ENCODE data around the gene ACOT12.
"Not testable (repeated sequence)": the region's sequence is repeated elsewhere in the genome, so short reads cannot be mapped to it uniquely, and the experiment has no call there.

Gene ACOT12

GRCh38 chr5:81398741-81399140 is 4.8 kb upstream of the ACOT12 start:
- no peak for DNase-seq

GRCh38 chr5:81397176-81397575 is 3.2 kb upstream of the ACOT12 start:
- no peak for DNase-seq

- DNase-seq = no peak
These were observed 1.3 kb upstream of the ACOT12 start for GRCh38 chr5:81395262-81395661.

GRCh38 chr5:81393430-81393782 is 528 bp downstream of the ACOT12 start:
- no peak for DNase-seq

- DNase-seq = no peak
These were observed 4.9 kb downstream of the ACOT12 start for GRCh38 chr5:81389025-81389424.

GRCh38 chr5:81388169-81388568 is 5.8 kb downstream of the ACOT12 start:
- DNase-seq = no peak

GRCh38 chr5:81383867-81384266 is 10.1 kb downstream of the ACOT12 start:
- no peak for DNase-seq

GRCh38 chr5:81371354-81371876 is 22.5 kb downstream of the ACOT12 start:
- DNase-seq = no peak

- no peak for DNase-seq
These were observed 23.0 kb downstream of the ACOT12 start for GRCh38 chr5:81370912-81371311.

- DNase-seq = no peak
These were observed 28.4 kb downstream of the ACOT12 start for GRCh38 chr5:81365541-81365940.

- DNase-seq = no peak
These were observed 30.7 kb downstream of the ACOT12 start for GRCh38 chr5:81363093-81363871.

- DNase-seq = no peak
These were observed 32.3 kb downstream of the ACOT12 start for GRCh38 chr5:81361600-81361999.

GRCh38 chr5:81360640-81361039 is 33.3 kb downstream of the ACOT12 start:
- no peak for DNase-seq

GRCh38 chr5:81359881-81360280 is 34.1 kb downstream of the ACOT12 start:
- DNase-seq = no peak

GRCh38 chr5:81359108-81359507 is 34.8 kb downstream of the ACOT12 start:
- no peak for DNase-seq

- DNase-seq = no peak
These were observed 38.4 kb downstream of the ACOT12 start for GRCh38 chr5:81355291-81356251.

- no peak for DNase-seq
These were observed 39.8 kb downstream of the ACOT12 start for GRCh38 chr5:81354093-81354492.

GRCh38 chr5:81353189-81353588 is 40.7 kb downstream of the ACOT12 start:
- no peak for DNase-seq

GRCh38 chr5:81350507-81350906 is 43.4 kb downstream of the ACOT12 start:
- no peak for DNase-seq

GRCh38 chr5:81349161-81349560 is 44.8 kb downstream of the ACOT12 start:
- DNase-seq = no peak

- no peak for DNase-seq
These were observed 48.4 kb downstream of the ACOT12 start for GRCh38 chr5:81345411-81346003.

- no peak for DNase-seq
These were observed 49.2 kb downstream of the ACOT12 start for GRCh38 chr5:81344736-81345135.

- not testable (repeated sequence) for DNase-seq
These were observed 55.7 kb downstream of the ACOT12 start for GRCh38 chr5:81338213-81338612.
